GM21528 (cell line): ENCODE data around the gene CENPVL3.
"Not testable (repeated sequence)": the region's sequence is repeated elsewhere in the genome, so short reads cannot be mapped to it uniquely, and the experiment has no call there.

Experiments used
- ATAC-seq: cut with Tn5 transposase; IDR thresholded peaks from one replicate; pipeline ENCODE4 v1.9.1; 2021; ENCODE audit warnings: mild to moderate bottlenecking, moderate library complexity; ENCODE audit not compliant: unreplicated experiment, low FRiP score

Gene CENPVL3

GRCh38 chrX:51618241-51619155 lies at the start of gene CENPVL3:
Gene CENPVL3, minus strand, starts transcription at chrX:51618912. Its CDS starts 39 bp downstream, at chrX:51618873.
- not testable (repeated sequence) for ATAC-seq

GRCh38 chrX:51665981-51666380 lies 47.3 kb upstream of the CENPVL3 start:
- ATAC-seq, result no peak

GRCh38 chrX:51643377-51643776 lies 24.7 kb upstream of the CENPVL3 start:
- no peak for ATAC-seq

- ATAC-seq, result no peak
Observed at GRCh38 chrX:51641421-51642021, 22.8 kb upstream of the CENPVL3 start.

- ATAC-seq, result not testable (repeated sequence)
Observed at GRCh38 chrX:51636511-51636910, 17.8 kb upstream of the CENPVL3 start.

GRCh38 chrX:51614353-51615012 lies 4.2 kb downstream of the CENPVL3 start:
- ATAC-seq, result no peak

GRCh38 chrX:51608766-51609165 lies 9.9 kb downstream of the CENPVL3 start:
- no peak for ATAC-seq

GRCh38 chrX:51608126-51608525 lies 10.6 kb downstream of the CENPVL3 start:
- ATAC-seq, result no peak

GRCh38 chrX:51606446-51606845 lies 12.3 kb downstream of the CENPVL3 start:
- ATAC-seq, result no peak

- no peak for ATAC-seq
Observed at GRCh38 chrX:51598899-51599298, 19.8 kb downstream of the CENPVL3 start.

- ATAC-seq, result no peak
Observed at GRCh38 chrX:51571874-51572273, 46.8 kb downstream of the CENPVL3 start.

GRCh38 chrX:51569561-51569960 lies 49.2 kb downstream of the CENPVL3 start:
- ATAC-seq, result no peak

GRCh38 chrX:51568586-51568985 lies 50.1 kb downstream of the CENPVL3 start:
- no peak for ATAC-seq
